VCaP (cell line): Measurements from ENCODE around the gene RAB4A.

Experiments
- H3K27ac ChIP-seq: fragments of 450-650 bp; 2 replicates; pipeline ENCODE4 v1.5.1; 2017
- CTCF ChIP-seq: fragments of 450-650 bp; conservative IDR thresholded peaks from 2 replicates; pipeline ENCODE4 v1.5.1; 2017; ENCODE audit warnings: mild to moderate bottlenecking, moderate library complexity

The RAB4A gene

GRCh38 chr1:229273507-229274232 lies 2.8 kb downstream of the RAB4A start:
- H3K27ac ChIP-seq = peak overlapping the region; percentile 94
- no peak for TF ChIP-seq CTCF

GRCh38 chr1:229275005-229275404 lies 4.1 kb downstream of the RAB4A start:
- TF ChIP-seq CTCF = no peak
- H3K27ac ChIP-seq = peak overlapping the region; percentile 94

GRCh38 chr1:229278120-229278741 lies 7.3 kb downstream of the RAB4A start:
- peak overlapping the region; percentile 83 for H3K27ac ChIP-seq
- TF ChIP-seq CTCF = no peak

GRCh38 chr1:229279242-229279641 lies 8.3 kb downstream of the RAB4A start:
- TF ChIP-seq CTCF = no peak
- peak overlapping the region; percentile 83 for H3K27ac ChIP-seq

GRCh38 chr1:229280037-229280828 lies 9.3 kb downstream of the RAB4A start:
- TF ChIP-seq CTCF = no peak
- peak overlapping the region; percentile 83 for H3K27ac ChIP-seq

GRCh38 chr1:229280921-229281320 lies 10.0 kb downstream of the RAB4A start:
- no peak for TF ChIP-seq CTCF
- H3K27ac ChIP-seq = peak overlapping the region; percentile 83

GRCh38 chr1:229281339-229281926 lies 10.5 kb downstream of the RAB4A start:
- no peak for TF ChIP-seq CTCF
- H3K27ac ChIP-seq = peak overlapping the region; percentile 83
